Large intestine (tissue), 3 donors: ENCODE data around the gene LIMCH1. TPM values are rescaled to one million over a fixed set of nuclear protein-coding genes. Genes with fewer than 3 reads are reported as not detected.
A peak's percentile ranks its signal among the peaks of the same experiment; 100 is the strongest.
"Not testable (repeated sequence)": the region's sequence is repeated elsewhere in the genome, so short reads cannot be mapped to it uniquely, and the experiment has no call there.

Experiments
- DNase-seq, 2 donors: peaks; one replicate each; pipeline versions ENCODE4 v3.0.0 to v3.0.0-alpha.2; 2013
- H3K27ac ChIP-seq: one replicate; pipeline ENCODE4 v1.5.1; 2013; ENCODE audit warnings: low read length
- H3K27me3 ChIP-seq: 2 replicates; pipeline ENCODE4 v1.6.1; 2013; ENCODE audit warnings: low read length; ENCODE audit not compliant: control insufficient read depth, insufficient read depth
- H3K36me3 ChIP-seq: 2 replicates; pipeline ENCODE4 v1.6.1; 2013; ENCODE audit warnings: low read length; ENCODE audit not compliant: control insufficient read depth, insufficient read depth
- H3K4me1 ChIP-seq: one replicate; pipeline ENCODE4 v1.6.1; 2013; ENCODE audit warnings: low read length; ENCODE audit not compliant: control insufficient read depth, insufficient read depth
- H3K4me3 ChIP-seq: one replicate; pipeline ENCODE4 v1.5.1; 2013; ENCODE audit warnings: low read length
- H3K9me3 ChIP-seq: one replicate; pipeline ENCODE4 v1.6.1; 2013; ENCODE audit warnings: mild to moderate bottlenecking, low read depth, low read length, moderate library complexity; ENCODE audit not compliant: control insufficient read depth
- WGBS: methylation state at CpG from one replicate; pipeline ENCODE4 v1.1.5; 2013; ENCODE audit warnings: low lambda C conversion rate; ENCODE audit not compliant: insufficient coverage; 5-methylcytosine and 5-hydroxymethylcytosine counted together
- polyA plus RNA-seq: library from polyadenylated mRNA; unstranded; fragments of 120-200 nt; gene quantifications from one replicate; pipeline ENCODE4 v1.2.1, GENCODE V29; 2013

Gene LIMCH1
- polyA plus RNA-seq, 1 donor: 18.6 TPM

- Histone ChIP-seq H3K4me3 (no peak overlapping the region), H3K4me1 (no peaks in the 10 kb centered on the region), H3K9me3 (no peaks in the 10 kb centered on the region), H3K27ac (no peak overlapping the region), H3K27me3 (no peaks in the 10 kb centered on the region), H3K36me3 (no peaks in the 10 kb centered on the region)
- 7% methylated on average over 2 of the region's 2 CpGs for WGBS
- peak in 1 of 2 donors; percentile 3 for DNase-seq
Measured at GRCh38 chr4:41693629-41694028, 155.7 kb downstream of the LIMCH1 start.

- Histone ChIP-seq H3K4me3 (no peak overlapping the region), H3K4me1 (no peaks in the 10 kb centered on the region), H3K27me3 (no peaks in the 10 kb centered on the region), H3K9me3 (no peaks in the 10 kb centered on the region), H3K27ac (no peak overlapping the region), H3K36me3 (no peaks in the 10 kb centered on the region)
- no peak for DNase-seq
- WGBS: no CpG with 5 or more reads among the region's 3 CpGs
Measured at GRCh38 chr4:41696131-41696530, 158.2 kb downstream of the LIMCH1 start.

- no peaks in the 10 kb centered on the region for H3K4me1 ChIP-seq
- no peaks in the 10 kb centered on the region for H3K9me3 ChIP-seq
- H3K27me3 ChIP-seq: no peaks in the 10 kb centered on the region
- no peak overlapping the region for H3K4me3 ChIP-seq
- DNase-seq: no peak
- WGBS: no CpG with 5 or more reads among the region's 4 CpGs
- no peaks in the 10 kb centered on the region for H3K36me3 ChIP-seq
- no peak overlapping the region for H3K27ac ChIP-seq
Measured at GRCh38 chr4:41696763-41697162, 158.8 kb downstream of the LIMCH1 start.

GRCh38 chr4:41701983-41702382 is 164.0 kb downstream of the LIMCH1 start:
- H3K4me3 ChIP-seq: no peak overlapping the region

GRCh38 chr4:41702770-41703169 is 164.8 kb downstream of the LIMCH1 start:
- no peak for DNase-seq
- H3K27me3 ChIP-seq: no peaks in the 10 kb centered on the region
- H3K36me3 ChIP-seq: no peaks in the 10 kb centered on the region
- no peaks in the 10 kb centered on the region for H3K4me1 ChIP-seq
- no peak overlapping the region for H3K27ac ChIP-seq
- no peaks in the 10 kb centered on the region for H3K9me3 ChIP-seq
- no CpG with 5 or more reads among the region's 4 CpGs for WGBS
- no peak overlapping the region for H3K4me3 ChIP-seq

More at GRCh38 chr4:41701983-41702382, 164.0 kb downstream of the LIMCH1 start:
- 92% methylated on average over 2 of the region's 3 CpGs for WGBS
- H3K27me3 ChIP-seq: no peaks in the 10 kb centered on the region
- no peaks in the 10 kb centered on the region for H3K36me3 ChIP-seq
- no peaks in the 10 kb centered on the region for H3K9me3 ChIP-seq
- DNase-seq: no peak
- H3K4me1 ChIP-seq: no peaks in the 10 kb centered on the region
- no peak overlapping the region for H3K27ac ChIP-seq

- no peaks in the 10 kb centered on the region for H3K27me3 ChIP-seq
- no peaks in the 10 kb centered on the region for H3K36me3 ChIP-seq
- H3K4me1 ChIP-seq: no peaks in the 10 kb centered on the region
- WGBS: 50% methylated on average over 2 of the region's 3 CpGs
- DNase-seq: no peak
- H3K4me3 ChIP-seq: no peak overlapping the region
- no peaks in the 10 kb centered on the region for H3K9me3 ChIP-seq
- H3K27ac ChIP-seq: no peak overlapping the region
Measured at GRCh38 chr4:41703785-41704184, 165.8 kb downstream of the LIMCH1 start.

GRCh38 chr4:41709844-41710481 is 172.0 kb downstream of the LIMCH1 start:
- no peak for DNase-seq
- WGBS: no CpG with 5 or more reads among the region's 5 CpGs
- H3K36me3 ChIP-seq: no peaks in the 10 kb centered on the region
- no peak overlapping the region for H3K4me3 ChIP-seq
- H3K4me1 ChIP-seq: no peaks in the 10 kb centered on the region
- H3K27me3 ChIP-seq: no peaks in the 10 kb centered on the region
- no peak overlapping the region for H3K27ac ChIP-seq
- H3K9me3 ChIP-seq: no peaks in the 10 kb centered on the region

- not testable (repeated sequence) for DNase-seq, H3K4me3 ChIP-seq, H3K36me3 ChIP-seq, H3K27ac ChIP-seq, H3K27me3 ChIP-seq, H3K9me3 ChIP-seq, H3K4me1 ChIP-seq
- 83% methylated on average over 1 of the region's 2 CpGs for WGBS
Measured at GRCh38 chr4:41711654-41712053, 173.7 kb downstream of the LIMCH1 start.

GRCh38 chr4:41712425-41712824 is 174.5 kb downstream of the LIMCH1 start:
- Histone ChIP-seq H3K4me1 (no peaks in the 10 kb centered on the region), H3K4me3 (no peak overlapping the region), H3K36me3 (no peaks in the 10 kb centered on the region), H3K9me3 (no peaks in the 10 kb centered on the region), H3K27me3 (peaks cover 2% of the 10 kb centered on the region), H3K27ac (no peak overlapping the region)
- WGBS: 35% methylated on average over 2 of the region's 3 CpGs
- no peak for DNase-seq

- Histone ChIP-seq H3K27me3 (peaks cover 2% of the 10 kb centered on the region), H3K9me3 (no peaks in the 10 kb centered on the region), H3K36me3 (no peaks in the 10 kb centered on the region), H3K27ac (no peak overlapping the region), H3K4me3 (no peak overlapping the region), H3K4me1 (no peaks in the 10 kb centered on the region)
- WGBS: 100% methylated on average over 1 of the region's 1 CpG
- no peak for DNase-seq
Measured at GRCh38 chr4:41713768-41714167, 175.8 kb downstream of the LIMCH1 start.

- Histone ChIP-seq H3K9me3 (no peaks in the 10 kb centered on the region), H3K36me3 (no peaks in the 10 kb centered on the region), H3K4me1 (no peaks in the 10 kb centered on the region), H3K4me3 (no peak overlapping the region), H3K27ac (no peak overlapping the region), H3K27me3 (peaks cover 2% of the 10 kb centered on the region)
- WGBS: 78% methylated on average over 4 of the region's 6 CpGs
- DNase-seq: no peak
Measured at GRCh38 chr4:41714364-41715000, 176.5 kb downstream of the LIMCH1 start.
